ENCODE measurements around the gene B4GALNT3.

DNA sequence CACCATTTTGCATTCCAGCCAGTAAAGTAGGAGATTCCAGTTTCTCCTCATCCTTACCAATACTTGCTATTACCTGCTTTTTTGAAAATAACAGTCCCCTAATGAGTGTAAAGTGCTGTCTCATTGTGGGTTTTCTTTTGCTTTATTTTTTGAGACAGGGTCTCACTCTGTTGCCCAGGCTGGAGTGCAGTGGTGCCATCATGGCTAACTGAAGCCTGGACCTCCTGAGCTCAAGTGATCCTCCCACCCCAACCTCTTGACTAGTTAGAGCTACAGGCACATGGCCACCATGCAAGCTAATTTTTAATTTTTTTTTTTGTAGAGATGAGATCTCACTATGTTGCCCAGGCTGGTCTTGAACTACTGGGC, 142.9 kb downstream of the B4GALNT3 start:
- TF ChIP-seq YY1 (IDR thresholded peaks at IDR 0.05; ENCODE audit: insufficient read depth, insufficient read length) (no peak), ZNF274 (IDR thresholded peaks at IDR 0.05; ENCODE audit: low read depth, low read length) (no peak), SUZ12 (IDR thresholded peaks at IDR 0.05; ENCODE audit: extremely low read depth, insufficient read depth, insufficient read length) (no peak)

Measured in NT2/D1 (cell line).